HG02840 (cell line): ENCODE data around the gene OGN.

Source experiments
- ATAC-seq: cut with Tn5 transposase; IDR thresholded peaks from one replicate; pipeline ENCODE4 v1.9.1; 2021; ENCODE audit warnings: mild to moderate bottlenecking, moderate library complexity, moderate number of reproducible peaks; ENCODE audit not compliant: unreplicated experiment, low FRiP score

OGN gene

DNA sequence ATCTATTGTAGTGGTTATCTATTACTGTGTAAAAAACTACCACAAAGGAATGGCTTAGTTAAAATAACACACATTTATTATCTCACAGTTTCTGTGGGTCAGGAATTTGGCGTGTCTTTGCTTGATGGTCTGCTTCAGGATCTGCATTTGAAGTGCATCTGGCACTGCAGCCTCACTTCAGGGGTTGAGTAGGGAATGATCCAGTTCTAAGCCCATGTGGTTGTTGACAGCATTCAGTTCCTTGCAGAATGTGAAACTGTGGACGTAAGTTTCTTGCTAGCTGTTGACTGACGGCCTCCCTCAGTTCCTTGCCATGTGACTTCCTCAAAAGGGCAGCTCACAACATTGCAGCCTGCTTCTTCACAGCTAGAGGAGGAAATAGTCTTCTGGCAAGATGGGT is 2.1 kb upstream of the OGN start:
- ATAC-seq = no peak

DNA sequence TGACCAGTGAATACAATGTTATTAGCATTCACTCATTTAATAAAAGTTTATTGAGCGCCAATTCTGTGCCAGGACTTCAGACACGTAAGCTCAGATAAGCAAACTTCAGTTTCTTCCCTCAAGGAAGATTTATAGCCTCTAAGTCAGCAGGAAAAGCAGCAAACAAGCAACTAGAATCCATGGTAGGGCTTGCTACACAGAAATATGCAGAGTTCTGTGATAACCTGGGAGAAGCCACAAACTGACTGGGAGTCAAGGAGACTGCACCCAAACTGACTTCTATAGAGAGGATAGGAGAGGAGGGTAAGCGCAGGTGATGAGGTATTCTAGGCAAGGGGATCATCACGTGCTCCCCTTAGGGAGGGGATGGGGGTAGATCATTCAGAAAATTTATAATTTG is 1.4 kb upstream of the OGN start:
- ATAC-seq = no peak

DNA sequence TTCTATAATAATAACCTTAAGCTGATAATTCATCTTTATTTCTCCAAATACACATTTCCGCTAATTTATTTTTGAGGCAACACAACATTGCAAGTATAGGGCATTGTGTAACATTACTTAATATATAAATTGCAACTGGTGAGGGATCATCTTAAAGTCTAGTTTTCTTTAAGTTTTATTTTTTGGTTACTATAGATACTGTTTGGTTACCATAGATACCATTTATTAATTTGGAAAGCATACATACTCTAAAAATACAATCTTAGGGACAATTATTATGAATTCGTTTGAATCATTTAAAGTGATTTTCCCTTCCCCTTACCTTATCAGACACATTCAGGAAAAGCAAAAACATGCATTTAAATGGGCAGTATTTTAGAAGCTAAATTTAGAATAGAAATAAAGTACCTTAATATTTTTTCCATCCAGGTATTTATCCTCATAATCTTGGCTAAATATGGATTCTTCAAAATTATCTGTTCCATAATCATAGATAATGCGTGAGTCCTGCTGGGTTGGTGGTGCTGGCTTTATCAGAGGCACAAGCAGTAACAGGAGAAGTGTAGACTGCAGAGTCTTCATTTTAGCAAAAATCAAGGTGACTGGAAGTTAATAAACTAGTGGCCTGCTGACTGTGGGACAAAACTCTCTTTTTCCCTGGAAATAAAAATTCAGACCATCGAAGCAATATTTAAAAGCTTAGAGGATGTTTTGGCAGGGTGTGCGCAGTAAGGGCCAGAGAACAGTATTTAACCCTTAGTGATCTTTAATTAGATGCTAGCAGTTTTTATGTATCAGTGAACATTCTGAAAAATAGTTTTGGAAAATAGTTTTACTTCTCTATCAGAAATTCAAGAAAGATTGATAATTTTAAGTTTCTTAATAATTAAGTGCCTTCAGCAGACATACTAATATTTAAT is 1.3 kb downstream of the OGN start:
- ATAC-seq = no peak

DNA sequence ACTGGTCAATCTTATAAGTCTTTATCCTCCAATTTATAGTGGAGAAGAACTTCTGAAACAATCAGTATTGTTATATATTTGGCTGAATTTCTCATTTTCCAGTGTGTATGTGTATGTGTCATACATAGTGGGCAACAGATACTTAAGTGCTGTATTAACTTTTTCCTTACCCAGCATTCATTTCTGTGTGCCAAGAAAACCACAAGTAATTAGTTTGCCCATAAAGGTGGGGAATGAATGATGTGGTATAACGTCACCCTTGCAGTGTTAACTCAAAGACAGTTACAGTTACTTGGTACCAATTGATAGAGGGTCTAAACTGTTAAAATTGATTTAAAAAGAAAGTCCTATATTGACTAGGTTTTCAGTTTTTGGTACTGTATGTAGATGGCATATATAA is 2.0 kb downstream of the OGN start:
- no peak for ATAC-seq

DNA sequence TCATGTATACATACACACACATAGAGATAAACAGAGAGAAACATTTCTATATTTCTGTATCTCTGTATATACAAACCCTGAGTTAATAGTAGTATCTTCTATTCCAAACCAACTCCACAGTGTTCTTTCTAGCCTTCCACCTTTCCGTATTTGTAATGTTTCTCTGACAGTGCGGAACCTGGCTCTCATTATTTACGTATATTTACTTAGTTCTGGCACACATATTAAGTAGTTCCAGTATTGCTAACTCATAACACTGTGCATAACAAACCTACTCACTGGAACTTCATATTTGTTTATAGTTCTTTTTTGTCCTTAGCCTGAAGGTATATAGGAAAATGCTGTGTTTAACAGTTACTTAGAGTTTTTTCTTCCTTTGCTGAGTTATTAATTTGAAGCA is 6.5 kb downstream of the OGN start:
- ATAC-seq = no peak

DNA sequence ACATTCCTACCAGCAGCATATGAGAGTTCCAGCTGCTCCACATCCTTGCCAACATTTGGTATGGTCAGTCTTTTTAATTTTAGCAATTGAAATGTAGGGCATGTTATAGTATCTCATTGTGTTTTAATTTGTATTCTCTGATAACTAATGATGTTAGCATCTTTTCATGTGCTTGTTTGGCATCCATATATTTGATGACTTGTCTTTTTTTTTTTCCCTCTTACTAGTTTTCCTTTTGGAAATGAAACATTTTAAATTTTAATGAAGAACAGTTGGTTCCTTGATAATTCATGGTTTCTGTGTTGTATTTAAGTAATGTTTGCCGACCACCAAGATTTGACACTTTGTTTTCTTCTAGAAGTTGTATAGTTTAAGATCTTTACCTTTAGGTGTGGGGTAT is 8.8 kb downstream of the OGN start:
- no peak for ATAC-seq

DNA sequence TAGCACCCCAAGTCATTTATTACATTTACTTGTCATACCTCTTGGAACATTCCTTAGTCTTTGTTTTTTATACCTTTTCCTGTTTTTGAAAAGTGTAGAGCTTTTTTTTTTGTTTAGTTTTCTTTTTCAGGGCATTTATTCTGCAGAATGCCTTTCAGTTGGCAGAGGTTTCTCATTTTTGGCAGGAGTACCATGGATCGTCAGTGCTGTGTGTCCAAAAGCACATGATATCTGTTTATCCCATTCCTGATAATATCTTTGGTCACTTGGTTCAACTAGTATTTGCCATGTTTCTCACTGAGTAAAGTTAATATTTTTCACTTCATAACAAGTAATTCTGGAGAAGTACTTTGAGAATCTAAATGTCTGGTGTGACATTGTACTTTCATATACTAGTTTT is 10.7 kb downstream of the OGN start:
- no peak for ATAC-seq

DNA sequence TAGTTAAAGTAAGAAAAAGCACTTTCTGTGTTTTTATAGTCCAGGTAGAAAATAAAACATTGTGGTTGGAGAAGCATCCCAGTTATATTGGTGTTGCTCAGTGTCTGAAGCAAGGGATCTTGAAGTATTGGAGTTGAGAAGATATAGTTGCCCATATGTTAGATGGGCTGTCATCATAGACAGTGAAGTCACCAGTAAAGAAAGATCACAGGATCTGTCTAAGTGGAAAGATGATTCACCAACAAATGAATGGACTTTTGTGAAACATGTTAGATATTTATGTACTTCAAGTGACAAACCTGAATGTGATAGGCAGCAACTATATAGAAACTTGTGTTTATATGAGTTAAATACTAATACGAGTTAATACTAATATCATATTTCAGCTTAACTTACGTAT is 11.7 kb downstream of the OGN start:
- no peak for ATAC-seq

DNA sequence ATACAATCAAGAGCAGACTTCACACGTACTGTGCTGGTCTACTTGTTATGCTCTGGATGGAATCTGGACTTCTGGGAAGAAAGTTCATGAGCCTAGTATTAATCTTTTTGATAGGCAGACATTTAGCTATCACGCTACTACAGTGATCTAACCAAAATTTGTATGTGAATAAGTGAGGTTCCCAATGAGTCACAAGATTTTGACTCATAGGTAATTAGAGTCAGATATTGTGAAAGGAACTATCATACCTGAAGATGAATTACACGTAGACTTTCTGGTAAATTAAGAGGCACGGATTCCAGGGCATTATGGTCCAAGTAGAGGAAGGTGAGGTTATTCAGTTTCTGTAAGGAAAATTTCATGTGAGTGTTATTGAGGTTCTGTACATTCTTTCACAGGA is 18.4 kb downstream of the OGN start:
- no peak for ATAC-seq

DNA sequence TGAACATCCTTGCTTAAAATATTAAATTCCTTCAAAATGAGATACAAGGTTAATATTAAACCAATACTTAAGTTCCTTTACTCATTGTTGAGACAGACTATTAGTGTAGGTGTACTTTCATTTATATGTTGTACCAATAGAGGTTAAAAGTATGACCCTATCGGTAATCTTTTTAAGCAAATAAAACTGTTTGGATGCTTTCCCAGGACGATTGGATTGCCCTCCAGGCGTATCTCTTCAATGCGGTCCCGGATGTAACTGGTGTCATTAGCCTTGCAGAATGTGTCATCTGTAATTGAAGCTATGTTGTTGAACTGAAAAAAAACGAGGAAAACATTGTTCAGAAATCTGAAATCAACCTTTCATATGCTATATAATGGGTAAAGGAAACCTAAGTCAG is 18.9 kb downstream of the OGN start:
- ATAC-seq = no peak

DNA sequence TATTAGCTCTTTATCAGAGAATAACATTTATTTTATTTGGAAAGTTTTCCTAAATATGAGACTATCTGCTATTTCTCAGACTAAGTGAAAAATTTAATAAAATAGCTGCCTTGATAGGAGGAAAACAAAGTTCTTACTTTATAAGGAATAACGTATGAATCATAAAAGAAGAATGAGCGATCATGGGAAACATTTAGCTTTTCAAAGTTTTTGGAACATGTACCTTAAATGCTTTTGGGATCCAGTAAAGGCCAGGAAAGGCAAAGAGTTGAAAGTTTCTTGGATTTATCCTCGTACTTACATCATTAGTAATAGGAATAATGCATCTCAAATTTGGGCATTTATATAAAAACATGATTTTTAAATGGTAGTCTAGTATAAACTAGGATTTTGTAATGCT is 19.4 kb downstream of the OGN start:
- ATAC-seq = no peak

DNA sequence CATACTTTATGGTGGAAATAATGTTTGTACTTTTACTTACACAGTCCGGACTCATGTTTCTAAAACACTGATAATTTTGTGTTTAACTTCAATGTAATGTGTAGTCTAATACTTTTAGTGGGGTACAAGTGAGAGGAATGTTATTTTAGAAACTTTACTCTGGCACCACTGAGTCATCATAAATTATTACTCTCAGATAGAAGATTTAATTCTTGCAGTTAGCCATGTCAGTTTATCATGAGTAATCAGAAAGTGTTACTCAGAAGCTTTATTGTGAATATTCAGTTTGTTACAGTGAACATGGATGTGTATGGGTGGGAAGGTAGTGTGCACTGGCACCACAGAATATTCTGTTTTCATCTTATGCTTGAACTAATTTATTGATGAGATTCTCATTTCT is 20.0 kb downstream of the OGN start:
- ATAC-seq = no peak

DNA sequence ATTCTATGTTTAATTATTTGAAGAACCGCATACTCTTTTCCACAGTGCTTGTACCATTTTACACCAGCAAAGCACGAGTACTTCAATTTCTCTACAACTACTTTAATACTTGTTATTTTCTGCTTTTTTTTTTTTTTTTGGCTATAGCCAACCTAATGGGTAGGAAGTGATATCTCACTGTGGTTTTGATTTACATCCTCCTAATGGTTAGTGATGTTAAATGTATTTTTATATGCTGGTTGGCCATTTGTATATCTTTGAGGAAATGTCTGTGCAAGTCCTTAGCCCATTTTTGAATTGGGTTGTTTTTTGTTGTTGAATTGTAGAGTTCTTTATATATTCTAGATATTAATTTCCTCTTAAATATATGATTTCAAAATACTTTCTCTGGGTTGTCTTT is 22.6 kb downstream of the OGN start:
- no peak for ATAC-seq

DNA sequence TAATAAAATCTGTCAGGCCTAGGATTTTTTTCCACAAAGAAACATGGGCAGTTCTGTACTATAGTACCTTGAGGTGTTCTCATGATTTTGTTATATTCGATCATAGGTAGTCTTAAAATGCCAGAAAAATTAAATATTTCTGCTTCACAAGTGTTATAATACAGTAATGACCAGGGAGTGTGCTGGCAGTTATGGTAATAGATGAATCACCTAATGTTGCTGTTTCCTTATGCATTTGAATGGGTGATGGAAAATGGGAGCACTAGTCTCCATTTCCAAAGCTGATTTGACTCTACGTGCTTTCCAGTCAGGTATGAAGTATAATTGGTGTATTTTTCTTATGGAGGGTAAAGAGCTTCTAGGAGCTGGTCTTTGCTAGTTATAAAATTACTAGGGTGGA is 23.8 kb downstream of the OGN start:
- no peak for ATAC-seq

DNA sequence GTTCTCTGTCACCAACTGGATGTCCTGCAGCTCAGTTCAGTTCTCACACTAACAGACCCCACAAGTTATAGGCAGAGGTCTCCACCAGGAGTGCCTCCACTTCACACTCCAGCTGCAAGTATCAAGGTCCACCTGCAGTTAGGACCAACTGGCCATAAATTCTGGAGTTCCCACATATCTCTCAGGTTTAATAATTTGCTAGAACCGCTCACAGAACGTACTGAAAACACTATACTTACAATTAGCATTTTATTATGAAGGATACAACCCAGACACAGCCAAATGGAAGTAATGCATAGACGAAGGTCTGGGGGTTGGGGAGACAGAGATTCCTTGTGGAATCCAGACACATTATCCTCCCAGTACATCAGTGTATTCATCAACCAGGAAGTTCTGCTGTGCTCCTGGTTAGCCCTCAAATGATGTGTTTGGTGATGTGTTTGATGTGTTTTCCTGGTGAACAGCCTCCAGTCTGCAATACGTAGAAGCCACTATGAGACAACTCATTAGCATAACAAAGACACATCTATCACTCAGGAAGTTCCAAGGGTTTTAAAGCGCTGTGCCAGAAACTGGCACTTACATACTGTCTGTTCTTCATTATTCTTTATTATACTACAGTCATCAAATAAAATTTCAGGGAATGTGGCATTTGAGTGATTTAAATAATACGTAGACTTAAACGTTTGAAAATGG is 25.4 kb downstream of the OGN start:
- no peak for ATAC-seq

DNA sequence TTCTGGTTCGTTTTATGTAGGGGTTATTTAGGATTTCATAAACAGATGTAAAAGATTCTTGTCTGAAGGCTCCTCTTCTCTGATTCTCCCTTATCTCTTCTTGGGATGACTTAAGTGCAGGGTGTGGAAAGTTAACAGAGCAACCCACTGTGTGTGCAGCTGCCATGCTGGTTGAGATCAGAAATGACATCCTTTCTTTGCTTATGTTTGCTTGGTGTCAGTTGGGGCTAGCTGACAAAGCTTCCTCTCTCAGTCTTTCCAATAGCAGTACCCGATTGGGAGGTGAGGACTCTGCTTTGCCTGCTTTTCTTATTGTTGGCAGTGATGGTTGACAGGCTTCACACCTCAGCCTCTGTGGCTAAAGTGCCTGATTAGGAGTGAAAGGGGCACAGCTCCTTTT is 26.5 kb downstream of the OGN start:
- ATAC-seq = no peak

DNA sequence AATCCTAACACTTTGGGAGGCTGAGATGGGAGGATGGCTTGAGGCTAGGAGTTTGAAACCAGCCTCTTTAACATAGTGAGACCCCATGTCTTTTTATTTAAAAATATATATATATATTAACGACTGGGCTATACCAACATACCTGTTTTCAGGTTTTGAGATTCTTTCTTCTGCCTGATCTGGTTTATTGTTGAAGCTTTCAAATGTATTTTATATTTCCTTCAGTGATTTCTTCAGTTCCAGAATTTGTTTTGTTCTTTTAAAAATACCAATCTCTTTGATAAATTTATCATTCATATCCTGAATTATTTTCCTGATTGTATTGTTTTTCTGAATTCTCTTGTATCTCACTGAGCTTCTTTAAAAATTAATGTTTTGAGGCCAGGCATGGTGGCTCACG is 31.2 kb downstream of the OGN start:
- no peak for ATAC-seq

DNA sequence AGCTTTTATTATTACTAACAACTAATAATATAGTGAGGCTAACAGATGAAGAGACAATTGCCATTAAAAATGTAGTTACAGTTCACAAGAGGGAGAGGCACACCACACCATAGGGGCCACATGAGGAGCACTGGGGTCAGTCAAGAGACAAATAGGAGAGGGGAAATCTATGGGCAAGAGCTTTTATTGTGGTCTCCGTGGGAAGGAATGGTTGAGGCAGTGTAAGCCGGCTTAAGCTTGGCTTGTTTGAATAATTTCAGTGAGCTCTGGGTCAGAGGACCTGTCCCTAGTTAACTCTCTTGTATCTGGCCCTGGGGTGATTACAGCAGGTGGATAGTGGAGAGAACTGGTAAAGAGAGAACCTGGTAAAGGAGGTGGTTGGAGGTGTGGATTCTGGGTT is 35.3 kb downstream of the OGN start:
- no peak for ATAC-seq

DNA sequence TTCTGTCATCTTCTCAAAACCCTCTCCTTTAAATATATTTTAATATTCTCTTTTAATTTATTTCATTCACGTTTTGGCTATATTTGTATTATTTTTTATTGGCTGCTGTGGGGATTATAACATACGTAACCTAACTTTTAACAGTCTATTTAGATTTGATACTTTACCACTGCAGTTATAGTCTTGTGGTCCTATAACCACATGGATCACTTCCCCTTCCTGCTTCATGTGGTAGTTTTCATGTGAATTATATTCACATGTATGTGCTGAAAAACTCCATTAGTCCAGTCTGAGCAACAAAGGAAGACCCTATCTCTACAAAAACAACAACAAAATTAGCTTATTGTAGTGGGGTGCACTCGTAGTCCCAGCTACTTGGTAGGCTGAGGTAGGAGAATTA is 44.3 kb downstream of the OGN start:
- no peak for ATAC-seq

DNA sequence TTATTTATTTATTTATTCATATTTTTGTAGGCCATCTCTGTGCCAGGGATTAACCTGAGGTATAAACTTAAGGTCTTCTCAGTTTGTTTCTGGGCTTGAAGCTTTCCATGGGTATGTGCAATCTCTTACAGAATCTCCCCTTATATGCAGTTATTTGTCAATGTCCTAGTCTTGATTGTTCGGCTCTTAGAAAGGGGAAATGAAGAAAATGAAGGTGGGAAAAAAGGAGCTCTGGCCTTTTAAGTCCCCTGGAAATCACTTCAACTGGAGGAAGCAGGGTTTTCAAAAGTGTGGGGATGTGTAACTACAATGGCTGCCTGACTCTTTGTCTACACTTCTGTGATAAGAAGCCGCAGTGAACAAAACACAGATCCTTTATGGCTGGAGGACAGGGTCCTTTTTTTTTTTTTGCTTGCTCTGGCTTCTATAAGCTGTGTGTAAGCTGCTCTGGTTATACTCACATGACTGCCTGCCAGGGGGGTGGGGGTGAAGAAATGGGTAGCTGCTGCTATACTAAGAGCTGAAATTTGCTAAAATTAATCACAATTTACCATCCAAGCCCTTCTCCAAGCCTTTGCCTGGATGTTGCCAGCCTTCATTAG is 44.9 kb downstream of the OGN start:
- ATAC-seq = no peak

DNA sequence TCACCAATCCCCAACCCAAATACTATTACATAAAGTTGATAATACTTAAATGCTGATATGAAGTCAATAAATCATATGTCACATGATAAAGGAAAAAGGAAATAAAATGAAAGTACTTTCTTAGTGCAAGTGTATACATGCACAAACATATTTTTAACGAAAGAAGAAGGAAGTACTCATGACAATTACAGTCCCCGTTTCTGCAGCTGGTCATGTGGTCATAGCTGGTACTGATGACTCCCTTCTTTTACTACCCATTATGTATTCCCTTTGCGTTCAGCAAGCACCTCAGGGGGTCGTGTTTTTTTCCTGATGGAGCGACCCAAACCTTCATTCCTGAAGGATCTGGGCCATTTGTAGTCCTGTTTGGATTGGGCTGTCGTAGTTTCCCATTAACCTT is 51.3 kb downstream of the OGN start:
- no peak for ATAC-seq

DNA sequence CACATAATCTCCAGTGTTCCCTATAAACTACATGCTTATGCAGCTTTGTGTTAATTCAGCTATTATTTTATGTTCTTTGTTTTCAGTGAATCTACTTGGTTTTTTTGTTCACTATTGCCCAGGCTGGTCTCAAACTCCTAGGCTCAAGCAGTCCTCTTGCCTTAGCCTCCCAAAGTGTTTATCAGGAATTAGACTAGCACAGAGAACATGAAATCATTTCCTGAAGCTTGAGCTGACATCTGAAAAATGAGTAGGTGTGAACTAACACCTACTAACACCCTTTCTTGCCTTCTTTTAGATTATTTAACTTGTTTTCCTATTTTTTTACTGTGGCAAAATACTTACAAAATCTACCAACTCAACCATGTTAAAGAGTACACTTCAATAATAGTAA is 53.6 kb downstream of the OGN start:
- ATAC-seq = no peak
